ENCODE measurements around the gene UGT1A8. TPM values are rescaled to one million over a fixed set of nuclear protein-coding genes. Genes with fewer than 3 reads are reported as not detected.

UGT1A8 gene
- total RNA-seq, 1 donor from 2014 or later: 4.4 TPM

- DNase-seq (ENCODE audit: low spot score): no peak
Measured at GRCh38 chr2:233799716-233800115, 182.3 kb downstream of the UGT1A8 start.

GRCh38 chr2:233800208-233800607 is 182.8 kb downstream of the UGT1A8 start:
- peak; percentile 20 for DNase-seq (ENCODE audit: low spot score)

GRCh38 chr2:233801357-233802131 is 184.1 kb downstream of the UGT1A8 start:
- no peak for DNase-seq (ENCODE audit: low spot score)

GRCh38 chr2:233802132-233802815 is 184.8 kb downstream of the UGT1A8 start:
- no peak for DNase-seq (ENCODE audit: low spot score)

GRCh38 chr2:233803292-233803911 is 186.0 kb downstream of the UGT1A8 start:
- no peak for DNase-seq (ENCODE audit: low spot score)

- DNase-seq (ENCODE audit: low spot score): peak; percentile 40
Measured at GRCh38 chr2:233803994-233804393, 186.6 kb downstream of the UGT1A8 start.

- no peak for DNase-seq (ENCODE audit: low spot score)
Measured at GRCh38 chr2:233807215-233807865, 189.9 kb downstream of the UGT1A8 start.

GRCh38 chr2:233807966-233808935 is 190.8 kb downstream of the UGT1A8 start:
- DNase-seq (ENCODE audit: low spot score): peak; percentile 17

- DNase-seq (ENCODE audit: low spot score): no peak
Measured at GRCh38 chr2:233810385-233810784, 193.0 kb downstream of the UGT1A8 start.

- no peak for DNase-seq (ENCODE audit: low spot score)
Measured at GRCh38 chr2:233811087-233811486, 193.7 kb downstream of the UGT1A8 start.

- DNase-seq (ENCODE audit: low spot score): no peak
Measured at GRCh38 chr2:233811732-233812131, 194.3 kb downstream of the UGT1A8 start.

- no peak for DNase-seq (ENCODE audit: low spot score)
Measured at GRCh38 chr2:233813236-233814055, 196.0 kb downstream of the UGT1A8 start.

GRCh38 chr2:233814056-233814835 is 196.8 kb downstream of the UGT1A8 start:
- DNase-seq (ENCODE audit: low spot score): no peak

GRCh38 chr2:233815861-233816260 is 198.4 kb downstream of the UGT1A8 start:
- no peak for DNase-seq (ENCODE audit: low spot score)

- no peak for DNase-seq (ENCODE audit: low spot score)
Measured at GRCh38 chr2:233816334-233816733, 198.9 kb downstream of the UGT1A8 start.

- no peak for DNase-seq (ENCODE audit: low spot score)
Measured at GRCh38 chr2:233816771-233817170, 199.3 kb downstream of the UGT1A8 start.

GRCh38 chr2:233817361-233817911 is 200.0 kb downstream of the UGT1A8 start:
- no peak for DNase-seq (ENCODE audit: low spot score)

- no peak for DNase-seq (ENCODE audit: low spot score)
Measured at GRCh38 chr2:233817995-233818638, 200.7 kb downstream of the UGT1A8 start.

Data from ureter (tissue), 1 donor.